Stomach smooth muscle (tissue), 2 donors: Measurements from ENCODE around the gene PANX1.
"Not testable (repeated sequence)": the region's sequence is repeated elsewhere in the genome, so short reads cannot be mapped to it uniquely, and the experiment has no call there.

Experiments used
- H3K27ac ChIP-seq: one replicate; pipeline ENCODE4 v1.7.0; 2013; ENCODE audit warnings: mild to moderate bottlenecking, low read length, inconsistent platforms
- H3K27me3 ChIP-seq, 2 donors: one replicate each; pipeline ENCODE4 v1.7.0; 2013; ENCODE audit warnings: low read length in 2 of 2; ENCODE audit not compliant: insufficient read depth in 2 of 2, control insufficient read depth in 1 of 2
- H3K36me3 ChIP-seq, 2 donors: one replicate each; pipeline ENCODE4 v1.7.0; 2013; ENCODE audit warnings: low read length in 2 of 2; ENCODE audit not compliant: control insufficient read depth in 2 of 2, insufficient read depth in 2 of 2
- H3K4me1 ChIP-seq: one replicate; pipeline ENCODE4 v1.7.0; 2013; ENCODE audit warnings: low read length; ENCODE audit not compliant: control insufficient read depth, insufficient read depth
- H3K4me3 ChIP-seq, 2 donors: one replicate each; pipeline ENCODE4 v1.7.0; 2013; ENCODE audit warnings: low read length in 2 of 2
- H3K9ac ChIP-seq, 2 donors: one replicate each; pipeline ENCODE4 v1.7.0; 2013; ENCODE audit warnings: low read length in 2 of 2, mild to moderate bottlenecking in 1 of 2
- H3K9me3 ChIP-seq, 2 donors: one replicate each; pipeline ENCODE4 v1.7.0; 2013; ENCODE audit warnings: low read length in 2 of 2; ENCODE audit not compliant: control insufficient read depth in 2 of 2
- donor health status: healthy.
- donor health status: Pancreatic carcinoma.

Gene PANX1

GRCh38 chr11:94111241-94111640, 17.4 kb upstream of the PANX1 start:
- Histone ChIP-seq H3K4me1 (peaks cover 15% of the 10 kb centered on the region), H3K27ac (no peak overlapping the region), H3K4me3 (no peak overlapping the region), H3K9ac (no peak overlapping the region), H3K27me3 (no peaks in the 10 kb centered on the region), H3K36me3 (no peaks in the 10 kb centered on the region), H3K9me3 (no peaks in the 10 kb centered on the region)

GRCh38 chr11:94111660-94112059, 17.0 kb upstream of the PANX1 start:
- Histone ChIP-seq H3K27ac (peak overlapping the region; percentile 3), H3K27me3 (no peaks in the 10 kb centered on the region), H3K4me3 (no peak overlapping the region), H3K36me3 (no peaks in the 10 kb centered on the region), H3K9ac (no peak overlapping the region), H3K4me1 (peaks cover 19% of the 10 kb centered on the region), H3K9me3 (no peaks in the 10 kb centered on the region)

- Histone ChIP-seq H3K9ac (peak overlapping the region in 1 of 2 donors; percentile 14), H3K27me3 (no peaks in the 10 kb centered on the region), H3K4me1 (peaks cover 21% of the 10 kb centered on the region), H3K4me3 (no peak overlapping the region), H3K27ac (peak overlapping the region; percentile 33), H3K9me3 (no peaks in the 10 kb centered on the region), H3K36me3 (no peaks in the 10 kb centered on the region)
Observed at GRCh38 chr11:94112206-94112953, 16.3 kb upstream of the PANX1 start.

GRCh38 chr11:94117197-94117574, 11.5 kb upstream of the PANX1 start:
- Histone ChIP-seq H3K4me1 (peaks cover 11% of the 10 kb centered on the region), H3K9ac (no peak overlapping the region), H3K27ac (no peak overlapping the region), H3K27me3 (no peaks in the 10 kb centered on the region), H3K9me3 (no peaks in the 10 kb centered on the region), H3K36me3 (no peaks in the 10 kb centered on the region), H3K4me3 (no peak overlapping the region)

- H3K9me3 ChIP-seq = no peaks in the 10 kb centered on the region
- H3K36me3 ChIP-seq = no peaks in the 10 kb centered on the region
Observed at GRCh38 chr11:94117871-94118270, 10.8 kb upstream of the PANX1 start.

GRCh38 chr11:94119676-94120075, 9.0 kb upstream of the PANX1 start:
- not testable (repeated sequence) for H3K27ac ChIP-seq, H3K4me1 ChIP-seq, H3K36me3 ChIP-seq, H3K4me3 ChIP-seq, H3K9ac ChIP-seq, H3K27me3 ChIP-seq, H3K9me3 ChIP-seq

More at GRCh38 chr11:94117871-94118270, 10.8 kb upstream of the PANX1 start:
- Histone ChIP-seq H3K27me3 (no peaks in the 10 kb centered on the region), H3K9ac (no peak overlapping the region), H3K4me3 (no peak overlapping the region), H3K4me1 (peaks cover 10% of the 10 kb centered on the region), H3K27ac (no peak overlapping the region)

- H3K4me1 ChIP-seq, H3K27me3 ChIP-seq, H3K9ac ChIP-seq, H3K27ac ChIP-seq, H3K9me3 ChIP-seq, H3K36me3 ChIP-seq, H3K4me3 ChIP-seq: not testable (repeated sequence)
Observed at GRCh38 chr11:94120516-94120915, 8.1 kb upstream of the PANX1 start.

GRCh38 chr11:94120946-94121345, 7.7 kb upstream of the PANX1 start:
- H3K9ac ChIP-seq = no peak overlapping the region
- no peak overlapping the region for H3K27ac ChIP-seq
- no peaks in the 10 kb centered on the region for H3K9me3 ChIP-seq
- H3K4me3 ChIP-seq = no peak overlapping the region
- peaks cover 6% of the 10 kb centered on the region for H3K4me1 ChIP-seq
- no peaks in the 10 kb centered on the region for H3K36me3 ChIP-seq
- no peaks in the 10 kb centered on the region for H3K27me3 ChIP-seq

GRCh38 chr11:94125407-94126115, 3.1 kb upstream of the PANX1 start:
- Histone ChIP-seq H3K9me3 (no peaks in the 10 kb centered on the region), H3K4me1 (peaks cover 20% of the 10 kb centered on the region), H3K4me3 (no peak overlapping the region), H3K27ac (no peak overlapping the region), H3K9ac (no peak overlapping the region), H3K27me3 (no peaks in the 10 kb centered on the region), H3K36me3 (no peaks in the 10 kb centered on the region)

GRCh38 chr11:94127638-94128037, 1.0 kb upstream of the PANX1 start:
- Histone ChIP-seq H3K27ac (peak overlapping the region; percentile 83), H3K4me1 (peaks cover 37% of the 10 kb centered on the region), H3K4me3 (peak overlapping the region; percentile 94 to 97), H3K9ac (peak overlapping the region; percentile 84 to 86), H3K36me3 (no peaks in the 10 kb centered on the region), H3K9me3 (no peaks in the 10 kb centered on the region), H3K27me3 (no peaks in the 10 kb centered on the region)

GRCh38 chr11:94128291-94128745, 323 bp upstream of the PANX1 start:
- Histone ChIP-seq H3K27me3 (no peaks in the 10 kb centered on the region), H3K9me3 (no peaks in the 10 kb centered on the region), H3K9ac (peak overlapping the region; percentile 84 to 86), H3K27ac (peak overlapping the region; percentile 83), H3K4me3 (peak overlapping the region; percentile 94 to 97), H3K36me3 (no peaks in the 10 kb centered on the region), H3K4me1 (peaks cover 37% of the 10 kb centered on the region)
